Adrenal gland (tissue), 5 donors: Measurements from ENCODE around the gene SYNJ2.

Experiments used
- CTCF ChIP-seq, 6 experiments: fragments of 450-650 bp in 4 of 6; fragments of 200-600 bp in 2 of 6; sonication (generic) in 1 of 6; IDR thresholded peaks; 1 replicate in 5 of 6; 2 replicates in 1 of 6; pipeline versions ENCODE4 v1.5.1 to v1.8.0; 2016 to 2021; ENCODE audit warnings: antibody characterized with exemption in 6 of 6, mild to moderate bottlenecking in 2 of 6, moderate library complexity in 1 of 6
- POLR2A ChIP-seq, 2 donors: fragments of 450-650 bp; IDR thresholded peaks; one replicate each; pipeline ENCODE4 v1.6.1; 2017; ENCODE audit warnings: antibody characterized with exemption in 2 of 2, mild to moderate bottlenecking in 2 of 2, moderate library complexity in 1 of 2
- donor health status: DM: no; HTN: no; CAD: no.

- TF ChIP-seq POLR2A (IDR thresholded peaks at IDR 0.05) (peak; percentile 46 to 64), CTCF (IDR thresholded peaks at IDR 0.05) (peak; percentile 28 to 60 (median 48))
Observed at GRCh38 chr6:157981395-157982101, at the start of gene SYNJ2.
